Activated CD4-positive, alpha-beta T cell treated with anti-CD3 and anti-CD28 coated beads, Interleukin-2, amount 50 U/mL, for 48 hours (primary cell): ENCODE measurements around the gene CLEC16A.

Experiments
- DNase-seq, 2 experiments: peaks; one replicate each; pipeline ENCODE4 v3.0.0-alpha.2; 2020

CLEC16A gene

GRCh38 chr16:11047057-11047456, 102.7 kb downstream of the CLEC16A start:
- no peak for DNase-seq

GRCh38 chr16:11047939-11048800, 103.8 kb downstream of the CLEC16A start:
- DNase-seq = no peak

GRCh38 chr16:11049396-11050059, 105.2 kb downstream of the CLEC16A start:
- no peak for DNase-seq

- DNase-seq = no peak
These were observed 106.2 kb downstream of the CLEC16A start for GRCh38 chr16:11050536-11050935.

GRCh38 chr16:11050944-11051343, 106.6 kb downstream of the CLEC16A start:
- DNase-seq = no peak

GRCh38 chr16:11051430-11051829, 107.1 kb downstream of the CLEC16A start:
- no peak for DNase-seq

GRCh38 chr16:11051879-11052808, 107.8 kb downstream of the CLEC16A start:
- DNase-seq = peak; percentile 84 to 90

- no peak for DNase-seq
These were observed 109.6 kb downstream of the CLEC16A start for GRCh38 chr16:11053916-11054460.

GRCh38 chr16:11056090-11056992, 112.0 kb downstream of the CLEC16A start:
- DNase-seq = no peak

GRCh38 chr16:11056993-11057649, 112.8 kb downstream of the CLEC16A start:
- no peak for DNase-seq

- no peak for DNase-seq
These were observed 113.5 kb downstream of the CLEC16A start for GRCh38 chr16:11057711-11058345.

- DNase-seq = no peak
These were observed 114.5 kb downstream of the CLEC16A start for GRCh38 chr16:11058832-11059231.

GRCh38 chr16:11059588-11059987, 115.2 kb downstream of the CLEC16A start:
- no peak for DNase-seq

- DNase-seq = no peak
These were observed 116.0 kb downstream of the CLEC16A start for GRCh38 chr16:11060364-11060763.

GRCh38 chr16:11060842-11061241, 116.5 kb downstream of the CLEC16A start:
- no peak for DNase-seq

- DNase-seq = no peak
These were observed 117.4 kb downstream of the CLEC16A start for GRCh38 chr16:11061629-11062270.

GRCh38 chr16:11063448-11064201, 119.3 kb downstream of the CLEC16A start:
- no peak for DNase-seq

- DNase-seq = no peak
These were observed 119.8 kb downstream of the CLEC16A start for GRCh38 chr16:11064202-11064540.

GRCh38 chr16:11064851-11065250, 120.5 kb downstream of the CLEC16A start:
- no peak for DNase-seq
